Left ventricle myocardium inferior (tissue), 1 donor: ENCODE results near the gene SETDB1. TPM values are rescaled to one million over a fixed set of nuclear protein-coding genes. Genes with fewer than 3 reads are reported as not detected.

Source experiments
- DNase-seq: peaks from one replicate; pipeline ENCODE4 v3.0.0-alpha.2; 2020
- H3K27ac ChIP-seq: fragments of 200-600 bp; replicated peaks from 2 replicates; pipeline ENCODE4 v1.8.0; 2021
- H3K27me3 ChIP-seq: fragments of 200-600 bp; 2 replicates; pipeline ENCODE4 v1.8.0; 2021; ENCODE audit warnings: low read depth
- H3K36me3 ChIP-seq: fragments of 200-600 bp; 2 replicates; pipeline ENCODE4 v1.8.0; 2021
- H3K4me1 ChIP-seq: fragments of 200-600 bp; 2 replicates; pipeline ENCODE4 v1.8.0; 2021
- H3K4me3 ChIP-seq: fragments of 200-600 bp; 2 replicates; pipeline ENCODE4 v1.8.0; 2021; ENCODE audit warnings: mild to moderate bottlenecking, moderate library complexity
- H3K9me3 ChIP-seq: fragments of 200-600 bp; replicated peaks from 2 replicates; pipeline ENCODE4 v1.8.0; 2021
- CTCF ChIP-seq: fragments of 200-600 bp; IDR thresholded peaks from 2 replicates; pipeline ENCODE4 v1.8.0; 2021; ENCODE audit warnings: antibody characterized with exemption, mild to moderate bottlenecking, borderline replicate concordance
- intact Hi-C: fragments of 100-400 bp; cut with micrococcal nuclease; formaldehyde crosslinking; loops from one replicate; pipeline ENCODE4 v1.11.0; 2022
- total RNA-seq: library from RNA; stranded (reverse); fragmentation: NEBNext Ultra II Directional; extraction: Animal tissue kit (Norgen Biotek cat#: 25700); gene quantifications from one replicate; pipeline ENCODE4 v1.2.1, GENCODE V29; 2021
- donor health status: DM: no; HTN: yes; CAD: no; lungs with severe emphysema.

Gene SETDB1
- total RNA-seq, 1 donor from 2014 or later, result 17.2 TPM

- Histone ChIP-seq H3K4me3 (no peak overlapping the region), H3K27me3 (no peaks in the 10 kb centered on the region), H3K4me1 (no peaks in the 10 kb centered on the region), H3K36me3 (no peaks in the 10 kb centered on the region), H3K27ac (no peak overlapping the region), H3K9me3 (no peaks in the 10 kb centered on the region)
- intact Hi-C loops, result no loop called here
- no peak for DNase-seq
- no peak for TF ChIP-seq CTCF
Observed at GRCh38 chr1:150905301-150905700, 20.9 kb upstream of the SETDB1 start.

GRCh38 chr1:150906329-150906728 is 19.8 kb upstream of the SETDB1 start:
- H3K9me3 ChIP-seq, result no peaks in the 10 kb centered on the region
- no peak for DNase-seq
- no peaks in the 10 kb centered on the region for H3K36me3 ChIP-seq
- no peaks in the 10 kb centered on the region for H3K4me1 ChIP-seq
- H3K27ac ChIP-seq, result no peak overlapping the region
- intact Hi-C loops, result no loop called here
- no peaks in the 10 kb centered on the region for H3K27me3 ChIP-seq
- H3K4me3 ChIP-seq, result no peak overlapping the region
- no peak for TF ChIP-seq CTCF

- no peak for TF ChIP-seq CTCF
Observed at GRCh38 chr1:150906813-150907212, 19.4 kb upstream of the SETDB1 start.

GRCh38 chr1:150909585-150910180 is 16.5 kb upstream of the SETDB1 start:
- intact Hi-C loops, result no loop called here
- no peaks in the 10 kb centered on the region for H3K4me1 ChIP-seq
- no peak for TF ChIP-seq CTCF

More at GRCh38 chr1:150906813-150907212, 19.4 kb upstream of the SETDB1 start:
- intact Hi-C loops, result no loop called here
- Histone ChIP-seq H3K27me3 (no peaks in the 10 kb centered on the region), H3K27ac (no peak overlapping the region), H3K36me3 (no peaks in the 10 kb centered on the region), H3K9me3 (no peaks in the 10 kb centered on the region), H3K4me3 (no peak overlapping the region), H3K4me1 (no peaks in the 10 kb centered on the region)
- DNase-seq, result no peak

GRCh38 chr1:150912623-150913022 is 13.5 kb upstream of the SETDB1 start:
- no peaks in the 10 kb centered on the region for H3K27me3 ChIP-seq
- no peak overlapping the region for H3K4me3 ChIP-seq
- no peaks in the 10 kb centered on the region for H3K9me3 ChIP-seq
- no peak overlapping the region for H3K27ac ChIP-seq
- no peaks in the 10 kb centered on the region for H3K36me3 ChIP-seq
- intact Hi-C loops, result no loop called here
- no peak for DNase-seq
- no peak for TF ChIP-seq CTCF
- no peaks in the 10 kb centered on the region for H3K4me1 ChIP-seq

More at GRCh38 chr1:150909585-150910180, 16.5 kb upstream of the SETDB1 start:
- no peaks in the 10 kb centered on the region for H3K27me3 ChIP-seq
- H3K4me3 ChIP-seq, result no peak overlapping the region
- no peaks in the 10 kb centered on the region for H3K36me3 ChIP-seq
- DNase-seq, result no peak
- no peak overlapping the region for H3K27ac ChIP-seq
- H3K9me3 ChIP-seq, result no peaks in the 10 kb centered on the region
